ENCODE results near the gene SERPINA1. TPM values are rescaled to one million over a fixed set of nuclear protein-coding genes. Genes with fewer than 3 reads are reported as not detected.

SERPINA1 gene
- total and polyA plus RNA-seq, 2 of the 13 experiments (the other 11 are each of a cell fraction or from before 2014, with no cell fraction given), result 3,266 to 11,015 TPM

DNA sequence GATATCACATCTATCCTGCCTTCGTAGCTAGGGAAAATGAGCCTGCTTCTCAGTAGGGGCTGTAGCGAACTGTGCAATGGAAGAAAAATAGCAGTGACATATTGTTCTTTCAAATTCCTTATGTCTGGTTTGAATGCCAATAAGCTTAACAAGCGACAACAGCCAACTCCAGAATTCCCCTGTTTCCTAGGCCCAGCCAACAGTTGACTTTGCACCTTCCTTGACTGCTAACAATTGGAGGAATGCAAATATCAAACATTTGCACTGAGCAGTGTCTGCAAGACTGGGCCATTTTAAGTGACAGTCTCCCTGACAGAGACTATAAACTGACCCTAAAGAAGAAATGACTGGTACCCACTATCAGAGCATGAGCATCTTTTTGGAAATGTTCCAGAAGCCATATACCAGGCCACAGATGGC, 12.0 kb upstream of the SERPINA1 start (continued):
- TF ChIP-seq NCOA1 (CRISPR knock-in tag; IDR thresholded peaks at IDR 0.05) (no peak), ZNF282 (IDR thresholded peaks at IDR 0.05; ENCODE audit: partially characterized antibody) (no peak), ZNF510 (CRISPR knock-in tag; IDR thresholded peaks at IDR 0.05; ENCODE audit: low read depth) (no peak), JARID2 (CRISPR knock-in tag; IDR thresholded peaks at IDR 0.05; ENCODE audit: insufficient replicate concordance) (no peak), ZNF124 (CRISPR knock-in tag; IDR thresholded peaks at IDR 0.05) (peak; percentile 39; the same call in 1 of the 2 replicates), ZFP90 (CRISPR knock-in tag; IDR thresholded peaks at IDR 0.05; ENCODE audit: borderline replicate concordance) (no peak), ZNF720 (CRISPR knock-in tag; IDR thresholded peaks at IDR 0.05) (no peak), EHMT2 (IDR thresholded peaks at IDR 0.05; ENCODE audit: borderline replicate concordance, low read depth, low read length) (no peak), ZSCAN25 (CRISPR knock-in tag; IDR thresholded peaks at IDR 0.05) (no peak), ZSCAN5A (CRISPR knock-in tag; IDR thresholded peaks at IDR 0.05; ENCODE audit: borderline replicate concordance) (no peak), ZNF512 (CRISPR knock-in tag; IDR thresholded peaks at IDR 0.05) (no peak), ZNF556 (CRISPR knock-in tag; IDR thresholded peaks at IDR 0.05; ENCODE audit: borderline replicate concordance) (no peak), HNF4A (CRISPR knock-in tag; IDR thresholded peaks at IDR 0.05) (peak; percentile 83), TCF7L2 (IDR thresholded peaks at IDR 0.05; ENCODE audit: low read depth, low read length) (no peak), BORCS8-MEF2B (CRISPR knock-in tag; IDR thresholded peaks at IDR 0.05) (0 out of 2 replicates have a peak, but pooled peaks have one; percentile 42), PLSCR1 (CRISPR knock-in tag; IDR thresholded peaks at IDR 0.05; ENCODE audit: borderline replicate concordance) (no peak), TBX2 (CRISPR knock-in tag; IDR thresholded peaks at IDR 0.05; ENCODE audit: borderline replicate concordance) (peak; percentile 45; the same call in 1 of the 2 replicates), POGK (CRISPR knock-in tag; conservative IDR thresholded peaks at IDR 0.05) (no peak), ZNF629 (CRISPR knock-in tag; conservative IDR thresholded peaks at IDR 0.05) (no peak; the same call in 1 of the 2 replicates), HOXD1 (CRISPR knock-in tag; IDR thresholded peaks at IDR 0.05) (no peak), ZFYVE20 (CRISPR knock-in tag; IDR thresholded peaks at IDR 0.05; ENCODE audit: borderline replicate concordance, low read depth) (no peak), SMAD9 (CRISPR knock-in tag; IDR thresholded peaks at IDR 0.05) (no peak), CBX2 (IDR thresholded peaks at IDR 0.05; ENCODE audit: low read depth, low read length) (no peak), CBX2 (CRISPR knock-in tag; IDR thresholded peaks at IDR 0.05; ENCODE audit: low read depth) (no peak), MNT (IDR thresholded peaks at IDR 0.05) (no peak)
